OCI-LY7 (cell line): ENCODE data around the gene TMEM126A. TPM values are rescaled to one million over a fixed set of nuclear protein-coding genes. Genes with fewer than 3 reads are reported as not detected.
"Not testable (repeated sequence)": the region's sequence is repeated elsewhere in the genome, so short reads cannot be mapped to it uniquely, and the experiment has no call there.

Experiments
- BruUV-seq: library from RNA; stranded (reverse); fragments of 400-500 nt; replicated peaks from 2 replicates; lab custom pipeline; 2021; lab: Mats Ljungman, UMichigan
- CTCF ChIA-PET: fragments of 300-600 bp; sonication (Branson Sonifier 250); formaldehyde crosslinking; loops from one replicate; lab custom pipeline; 2022; ENCODE audit warnings: antibody characterized with exemption; ENCODE audit not compliant: unreplicated experiment; lab: Charles Lee
- POLR2A ChIA-PET: fragments of 300-600 bp; sonication (Branson Sonifier 250); formaldehyde crosslinking; loops from one replicate; lab custom pipeline; 2022; ENCODE audit warnings: antibody characterized with exemption; lab: Charles Lee
- DNase-seq: peaks from one replicate; pipeline ENCODE4 v3.0.0-alpha.2; 2015; ENCODE audit warnings: low spot score
- H2AFZ ChIP-seq: fragments of 200-600 bp; sonication (generic), shearing (Covaris generic); 2 replicates; pipeline ENCODE4 v1.6.1; 2014; ENCODE audit warnings: mild to moderate bottlenecking, antibody characterized with exemption, low read length, moderate library complexity
- H3K27ac ChIP-seq: fragments of 200-600 bp; sonication (generic); 2 replicates; pipeline ENCODE4 v1.5.1; 2014; ENCODE audit warnings: mixed run types, low read depth, mild to moderate bottlenecking, moderate library complexity, low read length, inconsistent platforms; ENCODE audit not compliant: poor library complexity, severe bottlenecking
- H3K36me3 ChIP-seq: fragments of 200-600 bp; sonication (generic); 2 replicates; pipeline ENCODE4 v1.6.1; 2014; ENCODE audit warnings: mild to moderate bottlenecking, antibody characterized with exemption, low read length, moderate library complexity, mixed read lengths; ENCODE audit not compliant: insufficient read depth
- H3K4me1 ChIP-seq: fragments of 200-600 bp; sonication (generic); 2 replicates; pipeline ENCODE4 v1.5.1; 2014; ENCODE audit warnings: mild to moderate bottlenecking, low read length; ENCODE audit not compliant: insufficient read depth, poor library complexity, severe bottlenecking
- H3K4me2 ChIP-seq: fragments of 200-600 bp; sonication (generic); 2 replicates; pipeline ENCODE4 v1.6.1; 2014; ENCODE audit warnings: mild to moderate bottlenecking, low read length
- H3K4me3 ChIP-seq: fragments of 200-600 bp; sonication (generic); 2 replicates; pipeline ENCODE4 v1.5.1; 2014; ENCODE audit warnings: mild to moderate bottlenecking, low read depth, low read length; ENCODE audit not compliant: poor library complexity, severe bottlenecking
- H3K79me2 ChIP-seq: fragments of 200-600 bp; sonication (generic); 2 replicates; pipeline ENCODE4 v1.6.1; 2016; ENCODE audit warnings: low read depth, mild to moderate bottlenecking, low read length, moderate library complexity, mixed read lengths; ENCODE audit not compliant: insufficient read depth
- H3K9me2 ChIP-seq: fragments of 200-600 bp; sonication (generic); 2 replicates; pipeline ENCODE4 v1.6.1; 2016; ENCODE audit warnings: mild to moderate bottlenecking, low read length, mixed read lengths; ENCODE audit not compliant: insufficient read depth
- H3K9me3 ChIP-seq: fragments of 200-600 bp; sonication (generic); 2 replicates; pipeline ENCODE4 v1.6.1; 2014; ENCODE audit warnings: mild to moderate bottlenecking, mixed run types, low read length, mixed read lengths
- H4K20me1 ChIP-seq: fragments of 200-600 bp; sonication (generic); 2 replicates; pipeline ENCODE4 v1.6.1; 2014; ENCODE audit warnings: mild to moderate bottlenecking, antibody characterized with exemption, low read length, moderate library complexity, mixed read lengths; ENCODE audit not compliant: insufficient read depth
- EZH2phosphoT487 ChIP-seq: fragments of 200-600 bp; sonication (generic); IDR thresholded peaks from 2 replicates; pipeline ENCODE4 v1.6.1; 2018; ENCODE audit warnings: low read depth, borderline replicate concordance, mild to moderate bottlenecking, mixed run types, antibody characterized with exemption, low read length, moderate library complexity, mixed read lengths
- intact Hi-C: fragments of 100-400 bp; cut with micrococcal nuclease; formaldehyde crosslinking; loops from one replicate; pipeline ENCODE4 v1.10.0; 2022; ENCODE audit not compliant: unreplicated experiment
- total RNA-seq, 2 experiments: library from RNA; depleted of rRNA in 1 of 2; stranded (reverse); fragments of >200 nt in 1 of 2; shearing (Covaris generic) in 1 of 2; gene quantifications; 2 replicates each; pipeline ENCODE4 v1.2.3, GENCODE V29; 2014 to 2022
- TF ChIP-seq, protein P1 (sequence below): fragments of 200-600 bp; sonication (generic); conservative IDR thresholded peaks from 2 replicates; pipeline ENCODE4 v1.5.1; 2014; ENCODE audit warnings: mild to moderate bottlenecking, antibody characterized with exemption, low read length, moderate library complexity, mixed read lengths

Gene TMEM126A
- total RNA-seq, 2 experiments from 2014 or later, result 16.8 to 25.6 TPM

DNA sequence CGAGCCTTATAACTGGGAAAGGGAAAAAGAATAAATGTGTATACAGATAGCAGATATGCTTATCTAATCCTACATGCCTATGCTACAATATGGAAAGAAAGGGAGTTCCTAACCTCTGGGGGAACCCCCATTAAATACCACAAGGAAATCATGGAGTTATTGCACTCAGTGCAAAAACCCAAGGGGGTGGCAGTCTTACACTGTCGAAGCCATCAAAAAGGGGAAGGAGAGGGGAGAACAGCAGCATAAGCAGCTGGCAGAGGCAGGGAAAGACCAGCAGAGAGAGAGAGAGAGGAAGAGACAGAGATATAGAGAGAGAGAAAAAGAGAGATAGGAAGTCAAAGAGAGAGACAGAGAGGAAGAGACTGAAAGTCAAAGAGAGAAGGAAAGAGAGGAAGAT, 36.1 kb upstream of the TMEM126A start:
- H3K79me2 ChIP-seq, H2AFZ ChIP-seq, H3K27ac ChIP-seq, H3K9me2 ChIP-seq, CTCF ChIA-PET, POLR2A ChIA-PET, intact Hi-C loops, H3K9me3 ChIP-seq, H3K4me3 ChIP-seq, BruUV-seq, H3K4me1 ChIP-seq, DNase-seq, H3K4me2 ChIP-seq, H4K20me1 ChIP-seq, H3K36me3 ChIP-seq: not testable (repeated sequence)

DNA sequence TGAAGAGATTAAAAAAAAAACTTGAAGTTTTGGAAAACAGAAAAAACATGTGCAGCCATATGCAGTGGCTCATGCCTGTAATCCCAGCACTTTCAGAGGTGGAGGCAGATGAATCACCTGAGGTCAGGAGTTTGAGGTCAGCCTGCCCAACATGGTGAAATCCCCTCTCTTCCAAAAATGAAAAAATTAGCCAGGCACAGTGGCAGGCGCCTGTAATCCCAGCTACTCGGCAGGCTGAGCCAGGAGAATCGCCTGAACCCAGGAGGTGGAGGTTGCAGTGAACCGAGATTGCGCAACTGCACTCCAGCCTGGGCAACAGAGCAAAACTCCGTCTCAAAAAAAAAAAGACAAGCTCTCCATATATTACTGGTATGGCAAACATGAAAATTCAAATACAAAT, 28.3 kb upstream of the TMEM126A start:
- intact Hi-C loops, result no loop called here
- Histone ChIP-seq H3K79me2 (no peaks in the 10 kb centered on the region), H3K4me3 (no peak overlapping the region), H3K9me2 (no peaks in the 10 kb centered on the region), H3K4me2 (no peak overlapping the region), H3K4me1 (no peaks in the 10 kb centered on the region), H4K20me1 (no peaks in the 10 kb centered on the region), H2AFZ (no peak overlapping the region), H3K36me3 (no peaks in the 10 kb centered on the region), H3K9me3 (no peaks in the 10 kb centered on the region), H3K27ac (no peak overlapping the region)
- ChIA-PET POLR2A (interaction anchor here (0.6 to 1.0 kb wide), 3 partner anchors 44 to 233 kb away, joined by 3 read pairs; no protein-coding TSS in a partner anchor), CTCF (no interaction called here)
- TF ChIP-seq, protein P1, sequence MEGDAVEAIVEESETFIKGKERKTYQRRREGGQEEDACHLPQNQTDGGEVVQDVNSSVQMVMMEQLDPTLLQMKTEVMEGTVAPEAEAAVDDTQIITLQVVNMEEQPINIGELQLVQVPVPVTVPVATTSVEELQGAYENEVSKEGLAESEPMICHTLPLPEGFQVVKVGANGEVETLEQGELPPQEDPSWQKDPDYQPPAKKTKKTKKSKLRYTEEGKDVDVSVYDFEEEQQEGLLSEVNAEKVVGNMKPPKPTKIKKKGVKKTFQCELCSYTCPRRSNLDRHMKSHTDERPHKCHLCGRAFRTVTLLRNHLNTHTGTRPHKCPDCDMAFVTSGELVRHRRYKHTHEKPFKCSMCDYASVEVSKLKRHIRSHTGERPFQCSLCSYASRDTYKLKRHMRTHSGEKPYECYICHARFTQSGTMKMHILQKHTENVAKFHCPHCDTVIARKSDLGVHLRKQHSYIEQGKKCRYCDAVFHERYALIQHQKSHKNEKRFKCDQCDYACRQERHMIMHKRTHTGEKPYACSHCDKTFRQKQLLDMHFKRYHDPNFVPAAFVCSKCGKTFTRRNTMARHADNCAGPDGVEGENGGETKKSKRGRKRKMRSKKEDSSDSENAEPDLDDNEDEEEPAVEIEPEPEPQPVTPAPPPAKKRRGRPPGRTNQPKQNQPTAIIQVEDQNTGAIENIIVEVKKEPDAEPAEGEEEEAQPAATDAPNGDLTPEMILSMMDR, result no peak
- no peak for TF ChIP-seq EZH2phosphoT487
- DNase-seq, result no peak
- no TSS peak for BruUV-seq

DNA sequence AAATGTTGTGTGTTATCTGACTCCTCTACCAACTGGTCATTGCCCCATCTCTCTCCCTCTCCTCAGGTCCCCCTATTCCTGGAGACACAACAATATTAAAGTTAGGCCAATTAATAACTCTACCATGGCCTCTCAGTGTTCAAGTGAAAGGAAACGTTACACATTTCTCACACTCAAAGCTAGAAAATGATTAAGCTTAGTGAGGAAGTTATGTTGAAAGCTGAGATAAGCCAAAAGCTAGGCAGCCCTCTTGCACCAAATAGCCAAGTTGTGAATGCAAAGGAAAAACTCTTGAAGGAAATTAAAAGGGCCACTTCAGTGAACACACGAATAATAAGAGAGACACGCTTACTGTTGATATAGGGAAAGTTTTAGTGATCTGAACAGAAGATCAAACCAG, 27.5 kb upstream of the TMEM126A start:
- CTCF ChIA-PET, result interaction anchor here (0.5 kb wide), 1 partner anchor 869 kb away, joined by 3 read pairs; no protein-coding TSS in a partner anchor
- no TSS peak for BruUV-seq

More for the DNA sequence above, 27.5 kb upstream of the TMEM126A start:
- POLR2A ChIA-PET, result interaction anchor here (0.6 to 0.7 kb wide), 3 partner anchors 28 to 253 kb away, joined by 3 to 7 read pairs (median 3); no protein-coding TSS in a partner anchor
- Histone ChIP-seq H3K4me3 (no peak overlapping the region), H2AFZ (no peak overlapping the region), H3K27ac (no peak overlapping the region), H3K4me1 (peaks cover 4% of the 10 kb centered on the region), H3K36me3 (no peaks in the 10 kb centered on the region), H3K9me3 (no peaks in the 10 kb centered on the region), H3K4me2 (no peak overlapping the region), H3K9me2 (no peaks in the 10 kb centered on the region), H3K79me2 (no peaks in the 10 kb centered on the region), H4K20me1 (no peaks in the 10 kb centered on the region)
- no peak for TF ChIP-seq EZH2phosphoT487
- TF ChIP-seq, protein P1, result no peak
- intact Hi-C loops, result loop anchor here (10.0 kb wide), 1 partner anchor 445 kb away; the partner anchor contains the start of gene PICALM
- DNase-seq, result no peak
